ENCODE measurements around the gene TBXA2R. TPM values are rescaled to one million over a fixed set of nuclear protein-coding genes. Genes with fewer than 3 reads are reported as not detected.

Gene TBXA2R
- total RNA-seq, 1 experiment from 2014 or later, result 1.3 TPM

DNA sequence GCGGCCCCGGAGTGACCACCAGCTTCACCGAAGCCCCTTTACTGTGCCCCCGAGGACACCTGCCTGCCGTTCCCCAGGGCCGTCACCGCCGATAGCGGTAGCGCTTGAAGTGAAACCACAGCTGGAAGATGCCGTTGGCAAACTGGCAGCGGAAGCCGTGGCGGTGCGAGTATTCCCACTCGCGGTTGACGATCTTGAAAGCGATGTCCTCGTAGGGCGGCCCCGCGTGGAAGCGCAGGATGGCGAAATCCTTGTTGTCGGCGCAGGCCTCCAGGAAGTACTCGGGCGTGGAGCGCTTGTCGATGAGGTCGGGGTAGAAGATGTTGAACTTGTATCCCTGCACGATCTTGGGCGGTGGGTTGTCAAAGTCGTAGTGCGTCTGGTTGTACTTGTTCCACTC is 5.2 kb upstream of the TBXA2R start (continued):
- TF ChIP-seq, protein P1, sequence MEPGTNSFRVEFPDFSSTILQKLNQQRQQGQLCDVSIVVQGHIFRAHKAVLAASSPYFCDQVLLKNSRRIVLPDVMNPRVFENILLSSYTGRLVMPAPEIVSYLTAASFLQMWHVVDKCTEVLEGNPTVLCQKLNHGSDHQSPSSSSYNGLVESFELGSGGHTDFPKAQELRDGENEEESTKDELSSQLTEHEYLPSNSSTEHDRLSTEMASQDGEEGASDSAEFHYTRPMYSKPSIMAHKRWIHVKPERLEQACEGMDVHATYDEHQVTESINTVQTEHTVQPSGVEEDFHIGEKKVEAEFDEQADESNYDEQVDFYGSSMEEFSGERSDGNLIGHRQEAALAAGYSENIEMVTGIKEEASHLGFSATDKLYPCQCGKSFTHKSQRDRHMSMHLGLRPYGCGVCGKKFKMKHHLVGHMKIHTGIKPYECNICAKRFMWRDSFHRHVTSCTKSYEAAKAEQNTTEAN (CRISPR knock-in tag; IDR thresholded peaks at IDR 0.05), result no peak
- TF ChIP-seq FOXK1 (CRISPR knock-in tag; IDR thresholded peaks at IDR 0.05) (no peak), ZNF121 (CRISPR knock-in tag; IDR thresholded peaks at IDR 0.05) (no peak), ZNF423 (CRISPR knock-in tag; IDR thresholded peaks at IDR 0.05) (no peak), NR3C1 (CRISPR knock-in tag; conservative IDR thresholded peaks at IDR 0.05; ENCODE audit: low read depth) (no peak), IRF2 (CRISPR knock-in tag; IDR thresholded peaks at IDR 0.05; ENCODE audit: borderline replicate concordance, low read depth) (no peak)
- TF ChIP-seq, protein P2, sequence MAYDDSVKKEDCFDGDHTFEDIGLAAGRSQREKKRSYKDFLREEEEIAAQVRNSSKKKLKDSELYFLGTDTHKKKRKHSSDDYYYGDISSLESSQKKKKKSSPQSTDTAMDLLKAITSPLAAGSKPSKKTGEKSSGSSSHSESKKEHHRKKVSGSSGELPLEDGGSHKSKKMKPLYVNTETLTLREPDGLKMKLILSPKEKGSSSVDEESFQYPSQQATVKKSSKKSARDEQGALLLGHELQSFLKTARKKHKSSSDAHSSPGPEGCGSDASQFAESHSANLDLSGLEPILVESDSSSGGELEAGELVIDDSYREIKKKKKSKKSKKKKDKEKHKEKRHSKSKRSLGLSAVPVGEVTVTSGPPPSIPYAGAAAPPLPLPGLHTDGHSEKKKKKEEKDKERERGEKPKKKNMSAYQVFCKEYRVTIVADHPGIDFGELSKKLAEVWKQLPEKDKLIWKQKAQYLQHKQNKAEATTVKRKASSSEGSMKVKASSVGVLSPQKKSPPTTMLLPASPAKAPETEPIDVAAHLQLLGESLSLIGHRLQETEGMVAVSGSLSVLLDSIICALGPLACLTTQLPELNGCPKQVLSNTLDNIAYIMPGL (CRISPR knock-in tag; IDR thresholded peaks at IDR 0.05), result no peak
- TF ChIP-seq, protein P3, sequence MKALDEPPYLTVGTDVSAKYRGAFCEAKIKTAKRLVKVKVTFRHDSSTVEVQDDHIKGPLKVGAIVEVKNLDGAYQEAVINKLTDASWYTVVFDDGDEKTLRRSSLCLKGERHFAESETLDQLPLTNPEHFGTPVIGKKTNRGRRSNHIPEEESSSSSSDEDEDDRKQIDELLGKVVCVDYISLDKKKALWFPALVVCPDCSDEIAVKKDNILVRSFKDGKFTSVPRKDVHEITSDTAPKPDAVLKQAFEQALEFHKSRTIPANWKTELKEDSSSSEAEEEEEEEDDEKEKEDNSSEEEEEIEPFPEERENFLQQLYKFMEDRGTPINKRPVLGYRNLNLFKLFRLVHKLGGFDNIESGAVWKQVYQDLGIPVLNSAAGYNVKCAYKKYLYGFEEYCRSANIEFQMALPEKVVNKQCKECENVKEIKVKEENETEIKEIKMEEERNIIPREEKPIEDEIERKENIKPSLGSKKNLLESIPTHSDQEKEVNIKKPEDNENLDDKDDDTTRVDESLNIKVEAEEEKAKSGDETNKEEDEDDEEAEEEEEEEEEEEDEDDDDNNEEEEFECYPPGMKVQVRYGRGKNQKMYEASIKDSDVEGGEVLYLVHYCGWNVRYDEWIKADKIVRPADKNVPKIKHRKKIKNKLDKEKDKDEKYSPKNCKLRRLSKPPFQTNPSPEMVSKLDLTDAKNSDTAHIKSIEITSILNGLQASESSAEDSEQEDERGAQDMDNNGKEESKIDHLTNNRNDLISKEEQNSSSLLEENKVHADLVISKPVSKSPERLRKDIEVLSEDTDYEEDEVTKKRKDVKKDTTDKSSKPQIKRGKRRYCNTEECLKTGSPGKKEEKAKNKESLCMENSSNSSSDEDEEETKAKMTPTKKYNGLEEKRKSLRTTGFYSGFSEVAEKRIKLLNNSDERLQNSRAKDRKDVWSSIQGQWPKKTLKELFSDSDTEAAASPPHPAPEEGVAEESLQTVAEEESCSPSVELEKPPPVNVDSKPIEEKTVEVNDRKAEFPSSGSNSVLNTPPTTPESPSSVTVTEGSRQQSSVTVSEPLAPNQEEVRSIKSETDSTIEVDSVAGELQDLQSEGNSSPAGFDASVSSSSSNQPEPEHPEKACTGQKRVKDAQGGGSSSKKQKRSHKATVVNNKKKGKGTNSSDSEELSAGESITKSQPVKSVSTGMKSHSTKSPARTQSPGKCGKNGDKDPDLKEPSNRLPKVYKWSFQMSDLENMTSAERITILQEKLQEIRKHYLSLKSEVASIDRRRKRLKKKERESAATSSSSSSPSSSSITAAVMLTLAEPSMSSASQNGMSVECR (CRISPR knock-in tag; IDR thresholded peaks at IDR 0.05; ENCODE audit: borderline replicate concordance), result no peak
- TF ChIP-seq, protein P4, sequence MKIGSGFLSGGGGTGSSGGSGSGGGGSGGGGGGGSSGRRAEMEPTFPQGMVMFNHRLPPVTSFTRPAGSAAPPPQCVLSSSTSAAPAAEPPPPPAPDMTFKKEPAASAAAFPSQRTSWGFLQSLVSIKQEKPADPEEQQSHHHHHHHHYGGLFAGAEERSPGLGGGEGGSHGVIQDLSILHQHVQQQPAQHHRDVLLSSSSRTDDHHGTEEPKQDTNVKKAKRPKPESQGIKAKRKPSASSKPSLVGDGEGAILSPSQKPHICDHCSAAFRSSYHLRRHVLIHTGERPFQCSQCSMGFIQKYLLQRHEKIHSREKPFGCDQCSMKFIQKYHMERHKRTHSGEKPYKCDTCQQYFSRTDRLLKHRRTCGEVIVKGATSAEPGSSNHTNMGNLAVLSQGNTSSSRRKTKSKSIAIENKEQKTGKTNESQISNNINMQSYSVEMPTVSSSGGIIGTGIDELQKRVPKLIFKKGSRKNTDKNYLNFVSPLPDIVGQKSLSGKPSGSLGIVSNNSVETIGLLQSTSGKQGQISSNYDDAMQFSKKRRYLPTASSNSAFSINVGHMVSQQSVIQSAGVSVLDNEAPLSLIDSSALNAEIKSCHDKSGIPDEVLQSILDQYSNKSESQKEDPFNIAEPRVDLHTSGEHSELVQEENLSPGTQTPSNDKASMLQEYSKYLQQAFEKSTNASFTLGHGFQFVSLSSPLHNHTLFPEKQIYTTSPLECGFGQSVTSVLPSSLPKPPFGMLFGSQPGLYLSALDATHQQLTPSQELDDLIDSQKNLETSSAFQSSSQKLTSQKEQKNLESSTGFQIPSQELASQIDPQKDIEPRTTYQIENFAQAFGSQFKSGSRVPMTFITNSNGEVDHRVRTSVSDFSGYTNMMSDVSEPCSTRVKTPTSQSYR (CRISPR knock-in tag; IDR thresholded peaks at IDR 0.05), result no peak

DNA sequence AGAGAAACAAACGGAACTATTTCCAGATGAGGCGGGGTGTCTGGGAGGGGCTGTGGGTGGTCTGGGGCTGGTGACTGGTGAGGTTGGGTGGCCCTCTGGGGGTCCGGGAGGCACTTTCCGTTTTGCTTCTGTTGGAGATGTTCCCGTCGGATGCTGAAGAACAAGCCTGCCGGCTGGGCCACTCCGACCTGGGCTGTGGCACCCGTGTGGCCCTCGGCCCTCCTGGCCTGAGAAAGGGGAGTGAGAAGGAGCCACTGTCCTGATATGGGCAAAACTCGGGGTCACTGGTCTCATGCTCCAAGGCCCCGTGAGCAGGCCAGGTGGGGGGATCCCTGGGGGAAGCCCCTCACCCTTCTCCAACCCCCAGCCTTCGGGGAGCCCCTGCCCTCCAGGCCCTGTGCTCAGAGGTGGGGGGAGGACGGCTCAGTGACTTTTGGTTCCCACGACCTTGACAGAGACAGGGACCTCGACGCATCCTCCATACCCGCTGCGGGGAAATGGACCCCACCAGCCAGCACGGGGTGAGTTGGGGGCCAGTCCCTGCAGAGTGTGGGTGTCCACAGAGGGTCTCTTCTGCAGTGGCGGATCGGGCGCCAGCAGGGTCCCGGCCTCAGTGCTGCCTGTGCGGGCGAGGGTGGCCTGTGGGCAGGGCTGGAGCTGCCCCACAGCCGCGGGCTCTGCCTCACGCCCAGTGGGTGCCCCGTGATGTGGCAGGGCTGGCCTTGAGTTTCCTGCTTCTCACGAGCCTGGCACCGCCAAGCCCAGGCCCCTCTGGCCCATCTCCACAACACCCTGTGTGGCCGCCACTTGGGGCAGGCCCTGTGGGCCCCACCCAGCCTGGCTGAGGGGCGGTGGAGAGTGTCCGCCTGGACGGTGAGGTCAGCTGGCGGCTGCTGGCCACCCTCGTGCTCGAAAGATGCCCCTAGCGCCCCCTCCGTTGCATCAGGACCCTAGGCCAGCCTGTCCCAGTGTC is 4.4 kb upstream of the TBXA2R start:
- Mint-ChIP-seq H3K9me3 (no peaks in the 10 kb centered on the region), H3K36me3 (no peaks in the 10 kb centered on the region; the same call in 1 of the 2 replicates), H3K27me3 (ENCODE audit: low read depth) (no peaks in the 10 kb centered on the region), H3K4me3 (no peak overlapping the region), H3K27ac (no peak overlapping the region), H3K4me1 (peaks cover 11% of the 10 kb centered on the region)
- no peak for DNase-seq (ENCODE audit: low spot score)
- CTCF ChIA-PET, result no interaction called here
- POLR2A ChIA-PET, result no interaction called here
- no peak for ATAC-seq
- TF ChIP-seq, protein P2 (CRISPR knock-in tag; IDR thresholded peaks at IDR 0.05), result no peak
- no peak for TF ChIP-seq ZNF671 (CRISPR knock-in tag; IDR thresholded peaks at IDR 0.05)
- TF ChIP-seq ZNF219 (CRISPR knock-in tag; IDR thresholded peaks at IDR 0.05; ENCODE audit: borderline replicate concordance), result no peak
- TF ChIP-seq, protein P5, sequence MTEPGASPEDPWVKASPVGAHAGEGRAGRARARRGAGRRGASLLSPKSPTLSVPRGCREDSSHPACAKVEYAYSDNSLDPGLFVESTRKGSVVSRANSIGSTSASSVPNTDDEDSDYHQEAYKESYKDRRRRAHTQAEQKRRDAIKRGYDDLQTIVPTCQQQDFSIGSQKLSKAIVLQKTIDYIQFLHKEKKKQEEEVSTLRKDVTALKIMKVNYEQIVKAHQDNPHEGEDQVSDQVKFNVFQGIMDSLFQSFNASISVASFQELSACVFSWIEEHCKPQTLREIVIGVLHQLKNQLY (CRISPR knock-in tag; IDR thresholded peaks at IDR 0.05), result no peak
- TF ChIP-seq, protein P6, sequence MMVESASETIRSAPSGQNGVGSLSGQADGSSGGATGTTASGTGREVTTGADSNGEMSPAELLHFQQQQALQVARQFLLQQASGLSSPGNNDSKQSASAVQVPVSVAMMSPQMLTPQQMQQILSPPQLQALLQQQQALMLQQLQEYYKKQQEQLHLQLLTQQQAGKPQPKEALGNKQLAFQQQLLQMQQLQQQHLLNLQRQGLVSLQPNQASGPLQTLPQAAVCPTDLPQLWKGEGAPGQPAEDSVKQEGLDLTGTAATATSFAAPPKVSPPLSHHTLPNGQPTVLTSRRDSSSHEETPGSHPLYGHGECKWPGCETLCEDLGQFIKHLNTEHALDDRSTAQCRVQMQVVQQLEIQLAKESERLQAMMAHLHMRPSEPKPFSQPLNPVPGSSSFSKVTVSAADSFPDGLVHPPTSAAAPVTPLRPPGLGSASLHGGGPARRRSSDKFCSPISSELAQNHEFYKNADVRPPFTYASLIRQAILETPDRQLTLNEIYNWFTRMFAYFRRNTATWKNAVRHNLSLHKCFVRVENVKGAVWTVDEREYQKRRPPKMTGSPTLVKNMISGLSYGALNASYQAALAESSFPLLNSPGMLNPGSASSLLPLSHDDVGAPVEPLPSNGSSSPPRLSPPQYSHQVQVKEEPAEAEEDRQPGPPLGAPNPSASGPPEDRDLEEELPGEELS (CRISPR knock-in tag; IDR thresholded peaks at IDR 0.05), result no peak
- TF ChIP-seq, protein P7, sequence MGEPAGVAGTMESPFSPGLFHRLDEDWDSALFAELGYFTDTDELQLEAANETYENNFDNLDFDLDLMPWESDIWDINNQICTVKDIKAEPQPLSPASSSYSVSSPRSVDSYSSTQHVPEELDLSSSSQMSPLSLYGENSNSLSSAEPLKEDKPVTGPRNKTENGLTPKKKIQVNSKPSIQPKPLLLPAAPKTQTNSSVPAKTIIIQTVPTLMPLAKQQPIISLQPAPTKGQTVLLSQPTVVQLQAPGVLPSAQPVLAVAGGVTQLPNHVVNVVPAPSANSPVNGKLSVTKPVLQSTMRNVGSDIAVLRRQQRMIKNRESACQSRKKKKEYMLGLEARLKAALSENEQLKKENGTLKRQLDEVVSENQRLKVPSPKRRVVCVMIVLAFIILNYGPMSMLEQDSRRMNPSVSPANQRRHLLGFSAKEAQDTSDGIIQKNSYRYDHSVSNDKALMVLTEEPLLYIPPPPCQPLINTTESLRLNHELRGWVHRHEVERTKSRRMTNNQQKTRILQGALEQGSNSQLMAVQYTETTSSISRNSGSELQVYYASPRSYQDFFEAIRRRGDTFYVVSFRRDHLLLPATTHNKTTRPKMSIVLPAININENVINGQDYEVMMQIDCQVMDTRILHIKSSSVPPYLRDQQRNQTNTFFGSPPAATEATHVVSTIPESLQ (CRISPR knock-in tag; IDR thresholded peaks at IDR 0.05), result no peak
- no peak for TF ChIP-seq ELF4 (CRISPR knock-in tag; IDR thresholded peaks at IDR 0.05; ENCODE audit: low read depth)
- no peak for TF ChIP-seq SMAD3 (CRISPR knock-in tag; IDR thresholded peaks at IDR 0.05; ENCODE audit: borderline replicate concordance)
